ENCODE results near the gene IL3RA.
"Not testable (repeated sequence)": the region's sequence is repeated elsewhere in the genome, so short reads cannot be mapped to it uniquely, and the experiment has no call there.

The IL3RA gene

DNA sequence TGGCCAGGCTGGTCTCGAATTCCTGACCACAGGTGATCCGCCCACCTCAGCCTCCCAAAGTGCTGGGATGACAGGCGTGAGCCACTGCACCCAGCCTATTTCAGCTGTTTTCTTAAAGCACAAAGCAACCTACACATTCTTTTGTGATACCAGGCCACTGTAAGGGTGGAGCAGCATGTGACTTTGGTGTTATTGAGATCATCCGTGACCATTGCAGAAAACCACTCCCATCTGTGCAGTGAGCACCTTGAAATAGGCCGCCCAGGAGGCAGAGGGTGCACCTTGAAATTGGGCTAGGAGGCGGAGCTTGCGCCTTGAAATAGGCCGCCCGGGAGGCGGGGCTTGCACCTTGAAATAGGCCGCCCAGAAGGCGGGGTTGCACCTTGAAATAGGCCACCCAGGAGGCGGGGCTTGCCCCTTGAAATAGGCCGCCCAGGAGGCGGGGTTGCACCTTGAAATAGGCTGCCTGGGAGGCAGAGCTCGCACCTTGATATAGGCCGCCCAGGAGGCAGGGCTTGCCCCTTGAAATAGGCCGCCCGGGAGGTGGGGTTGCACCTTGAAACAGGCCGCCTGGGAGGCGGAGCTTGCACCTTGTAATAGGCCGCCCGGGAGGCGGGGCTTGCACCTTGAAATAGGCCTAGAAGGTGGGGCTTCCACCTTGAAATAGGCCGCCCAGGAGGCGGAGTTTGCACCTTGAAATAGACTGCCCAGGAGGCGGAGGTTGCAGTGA lies 64.3 kb downstream of the IL3RA start:
- no peak for DNase-seq

DNA sequence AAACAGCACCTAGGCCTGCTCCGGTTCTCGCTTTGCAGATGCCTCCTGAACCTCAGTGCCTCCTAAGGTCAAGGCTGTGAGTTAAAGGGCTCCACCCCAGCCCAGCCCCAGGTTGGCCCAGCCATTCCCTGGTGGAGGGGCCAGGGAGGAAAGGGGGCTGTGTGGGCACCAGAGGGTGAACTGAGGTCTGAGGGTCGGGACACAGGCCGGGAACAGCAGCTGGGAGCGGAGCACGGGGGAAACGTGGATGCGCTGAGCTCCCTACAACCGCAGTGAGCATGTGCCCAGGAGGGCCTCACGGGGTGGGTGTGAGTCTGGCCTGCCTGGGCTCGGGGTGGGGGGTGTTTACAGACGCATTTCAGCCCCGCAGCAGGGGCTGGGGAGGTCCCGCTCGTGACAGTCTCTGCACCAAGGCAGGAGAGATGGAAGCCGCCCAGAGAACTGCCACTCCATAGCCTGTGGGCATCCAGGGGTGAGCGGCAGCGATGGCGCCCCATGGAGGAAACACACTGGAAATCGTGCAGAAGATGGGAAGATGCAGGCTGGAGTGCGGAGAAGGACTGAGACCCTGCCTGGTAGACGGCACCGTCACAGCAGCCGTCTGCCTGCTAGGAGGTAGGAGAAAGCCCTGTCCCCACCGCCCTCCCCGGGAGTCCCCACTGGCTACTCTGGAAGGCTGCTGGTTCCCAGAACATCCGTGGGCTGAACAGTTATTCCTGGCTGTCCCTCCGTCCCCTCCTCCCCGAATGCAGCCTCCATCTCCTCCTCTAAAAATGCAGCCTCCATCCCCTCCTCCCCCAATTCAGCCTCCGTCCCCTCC lies 65.2 kb downstream of the IL3RA start:
- DNase-seq, result no peak

DNA sequence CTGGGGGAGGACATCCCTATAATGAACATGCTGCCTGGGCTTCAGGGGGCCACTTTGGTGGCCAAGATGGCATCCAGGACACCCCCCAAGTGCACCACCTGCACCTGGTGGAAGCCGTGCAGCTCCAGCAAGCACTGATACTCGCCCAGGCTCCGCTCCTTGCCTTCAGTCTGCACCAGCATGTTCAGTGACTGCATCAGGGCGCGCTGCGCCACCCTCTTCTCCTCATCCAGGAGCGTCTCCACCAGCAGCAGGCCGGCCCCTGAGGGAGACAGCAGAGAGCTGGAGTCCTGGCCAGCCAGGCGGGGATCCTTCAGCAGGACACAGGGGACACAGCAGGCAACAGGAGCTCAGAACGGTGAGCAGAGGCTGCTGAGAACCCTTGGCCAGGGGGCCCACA lies 66.6 kb downstream of the IL3RA start:
- DNase-seq, result no peak

DNA sequence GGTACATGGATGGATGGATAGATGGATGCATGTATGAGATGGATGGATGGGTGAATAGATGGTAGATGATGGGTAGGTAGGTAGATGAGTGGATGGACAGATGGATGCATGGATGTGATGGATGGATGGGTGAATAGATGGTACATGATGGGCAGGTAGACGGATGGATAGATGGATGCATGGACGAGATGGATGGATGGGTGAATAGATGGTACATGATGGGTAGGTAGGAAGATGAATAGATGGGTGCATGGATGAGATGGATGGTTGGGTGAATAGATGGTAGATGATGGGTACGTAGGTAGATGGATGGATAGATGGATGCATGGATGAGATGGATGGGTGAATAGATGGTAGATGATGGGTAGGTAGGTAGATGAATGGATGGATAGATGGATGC lies 67.3 kb downstream of the IL3RA start:
- not testable (repeated sequence) for DNase-seq

DNA sequence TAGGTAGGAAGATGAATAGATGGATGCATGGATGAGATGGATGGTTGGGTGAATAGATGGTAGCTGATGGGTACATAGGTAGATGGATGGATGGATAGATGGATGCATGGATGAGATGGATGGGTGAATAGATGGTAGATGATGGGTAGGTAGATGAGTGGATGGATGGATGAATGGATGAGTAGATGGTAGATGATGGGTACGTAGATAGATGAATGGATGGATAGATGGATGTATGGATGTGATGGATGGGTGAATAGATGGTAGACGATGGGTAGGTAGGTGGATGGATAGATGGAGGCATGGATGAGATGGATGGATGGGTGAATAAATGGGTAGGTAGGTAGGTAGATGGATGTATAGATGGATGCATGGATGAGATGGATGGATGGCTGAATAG lies 69.2 kb downstream of the IL3RA start:
- DNase-seq, result not testable (repeated sequence)

DNA sequence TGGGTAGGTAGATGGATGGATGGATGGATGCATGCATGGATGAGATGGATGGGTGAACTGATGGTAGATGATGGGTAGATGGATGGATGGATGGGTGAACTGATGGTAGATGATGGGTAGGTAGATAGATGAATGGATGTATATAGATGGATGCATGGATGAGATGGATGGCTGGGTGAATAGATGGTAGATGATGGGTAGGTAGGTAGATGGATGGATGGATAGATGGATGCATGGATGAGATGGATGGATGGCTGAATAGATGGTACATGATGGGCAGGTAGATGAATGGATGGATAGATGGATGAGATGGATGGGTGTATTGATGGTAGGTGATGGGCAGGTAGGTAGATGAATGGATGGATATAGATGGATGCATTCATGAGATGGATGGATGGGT lies 70.5 kb downstream of the IL3RA start:
- DNase-seq, result no peak

DNA sequence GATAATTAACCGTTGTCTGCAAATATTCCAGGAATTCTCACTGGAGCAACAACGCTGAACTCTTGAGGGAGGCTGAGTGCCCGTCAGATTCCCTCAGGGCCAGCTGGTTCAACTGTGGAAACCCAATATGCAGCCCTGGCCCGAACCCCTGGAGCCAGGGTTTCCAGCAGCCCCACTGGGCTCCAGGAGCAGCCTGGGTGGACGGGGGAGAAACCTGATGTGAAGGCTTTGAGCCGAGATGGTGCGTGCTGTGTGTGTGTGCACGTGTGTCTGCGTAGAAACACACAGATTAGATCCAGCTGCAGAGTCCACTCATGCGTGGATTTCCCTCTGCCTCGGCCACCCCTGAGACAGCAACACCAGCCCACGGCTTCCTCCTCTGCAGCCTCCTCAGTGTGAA lies 74.7 kb downstream of the IL3RA start:
- no peak for DNase-seq

DNA sequence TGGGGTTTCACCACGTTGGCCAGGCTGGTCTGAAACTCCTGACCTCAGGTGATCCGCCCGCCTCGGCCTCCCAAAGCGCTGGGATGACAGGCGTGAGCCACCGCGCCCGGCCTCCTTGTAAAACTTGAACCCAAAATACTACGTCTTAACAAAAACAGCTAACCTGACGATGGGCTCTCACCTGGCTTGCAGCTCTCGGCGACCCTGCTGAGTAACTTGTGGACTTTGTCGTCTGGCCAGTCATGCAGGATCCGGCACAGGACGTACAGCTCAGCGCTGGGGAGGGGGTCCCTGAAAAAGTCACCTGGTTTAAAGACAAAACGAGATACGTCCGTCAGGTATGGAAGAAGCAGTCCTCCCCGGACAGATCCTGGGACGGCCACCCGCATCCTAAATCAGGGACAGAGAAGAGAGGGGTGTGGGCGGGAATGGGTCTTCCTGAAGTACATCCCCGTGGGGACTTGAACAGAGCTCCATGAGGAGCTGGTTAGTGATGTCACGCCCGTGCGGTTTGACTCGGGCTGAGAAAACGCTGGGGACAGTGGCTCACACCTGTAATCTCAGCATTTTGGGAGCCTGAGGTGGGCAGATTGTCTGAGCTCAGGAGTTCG lies 76.1 kb downstream of the IL3RA start:
- no peak for DNase-seq

DNA sequence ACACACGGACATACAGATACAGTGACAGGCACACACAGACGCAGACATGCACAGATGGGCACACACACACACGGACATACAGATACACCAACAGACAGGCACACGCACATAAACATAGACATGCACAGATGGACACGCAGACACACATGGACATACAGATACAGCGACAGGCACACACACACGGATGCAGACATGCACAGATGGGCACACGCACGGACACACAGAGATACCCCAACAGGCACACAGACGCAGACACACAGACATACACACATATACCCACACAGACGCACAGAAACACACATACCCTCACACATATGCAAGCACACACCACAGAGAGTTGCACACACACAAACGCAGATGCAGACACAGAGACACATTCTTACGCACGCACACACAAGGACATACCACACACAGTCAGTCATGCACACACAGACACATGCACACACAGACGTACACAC lies 79.8 kb downstream of the IL3RA start:
- no peak for DNase-seq

DNA sequence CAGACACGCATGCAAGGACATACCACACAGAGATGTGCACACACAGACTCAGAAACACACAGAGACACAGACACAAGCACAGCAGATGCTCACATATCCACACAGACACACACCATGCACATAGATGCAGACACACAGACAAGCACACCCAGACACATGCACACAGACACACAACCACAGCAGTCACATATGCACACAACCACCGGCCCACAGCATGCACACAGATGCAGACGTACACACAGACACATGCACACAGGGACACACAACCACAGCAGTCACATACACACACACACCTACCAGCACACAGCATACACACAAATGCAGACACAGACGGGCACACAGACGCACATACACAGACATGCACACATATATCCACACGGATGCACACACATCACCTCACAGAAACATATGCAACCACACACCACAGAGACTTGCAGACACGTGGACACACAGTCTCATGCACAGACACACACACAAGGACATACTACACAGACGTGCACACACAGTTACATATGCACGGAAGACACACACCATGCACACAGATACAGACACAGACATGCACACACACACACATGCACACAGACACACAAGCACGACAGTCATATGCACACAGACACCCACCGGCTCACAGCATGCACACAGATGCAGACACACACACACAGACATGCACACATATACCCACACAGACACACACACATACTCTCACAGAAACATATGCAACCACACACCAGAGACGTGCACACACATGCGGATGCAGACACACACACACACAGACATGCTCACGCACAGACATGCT lies 80.6 kb downstream of the IL3RA start:
- no peak for DNase-seq

DNA sequence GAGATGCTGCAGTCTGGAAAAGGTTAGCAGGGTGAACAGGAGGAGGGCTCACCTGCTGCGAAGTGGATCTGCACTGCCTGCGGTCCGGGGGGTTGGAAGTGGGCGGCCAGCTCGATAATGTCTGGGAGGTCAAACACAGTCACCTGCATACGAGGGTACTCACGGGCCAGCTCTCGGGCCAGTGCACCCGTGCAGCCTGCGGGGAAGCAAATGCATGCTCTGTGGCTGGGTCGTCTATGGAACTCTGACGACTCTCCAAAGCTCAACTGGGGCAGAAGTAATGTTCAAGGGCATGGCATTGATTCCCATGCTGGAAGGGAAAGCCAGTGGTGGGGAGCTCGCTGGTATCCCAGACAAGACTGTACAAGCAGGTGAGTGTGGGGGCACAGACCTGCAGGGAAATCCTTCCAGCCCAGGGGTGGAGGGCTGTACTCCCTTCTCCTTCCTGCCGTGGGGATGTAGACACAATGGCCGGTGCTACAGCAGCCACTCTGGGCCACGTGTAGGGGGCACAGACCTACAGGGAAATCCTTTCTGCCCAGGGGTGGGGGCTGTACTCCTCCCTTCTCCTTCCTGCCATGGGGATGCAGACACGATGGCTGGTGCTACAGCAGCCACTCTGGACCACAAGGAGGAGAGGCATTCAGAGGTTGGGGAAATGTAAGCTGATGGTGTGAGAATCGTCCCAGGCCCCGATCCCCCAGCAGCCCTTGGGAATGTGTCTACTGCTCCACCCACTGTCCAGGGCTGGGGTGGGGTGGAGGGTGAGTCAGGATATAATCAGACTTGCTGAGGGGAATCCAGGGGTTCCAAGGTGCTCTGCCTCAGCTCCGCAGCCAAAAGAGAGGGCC lies 81.6 kb downstream of the IL3RA start:
- no peak for DNase-seq

DNA sequence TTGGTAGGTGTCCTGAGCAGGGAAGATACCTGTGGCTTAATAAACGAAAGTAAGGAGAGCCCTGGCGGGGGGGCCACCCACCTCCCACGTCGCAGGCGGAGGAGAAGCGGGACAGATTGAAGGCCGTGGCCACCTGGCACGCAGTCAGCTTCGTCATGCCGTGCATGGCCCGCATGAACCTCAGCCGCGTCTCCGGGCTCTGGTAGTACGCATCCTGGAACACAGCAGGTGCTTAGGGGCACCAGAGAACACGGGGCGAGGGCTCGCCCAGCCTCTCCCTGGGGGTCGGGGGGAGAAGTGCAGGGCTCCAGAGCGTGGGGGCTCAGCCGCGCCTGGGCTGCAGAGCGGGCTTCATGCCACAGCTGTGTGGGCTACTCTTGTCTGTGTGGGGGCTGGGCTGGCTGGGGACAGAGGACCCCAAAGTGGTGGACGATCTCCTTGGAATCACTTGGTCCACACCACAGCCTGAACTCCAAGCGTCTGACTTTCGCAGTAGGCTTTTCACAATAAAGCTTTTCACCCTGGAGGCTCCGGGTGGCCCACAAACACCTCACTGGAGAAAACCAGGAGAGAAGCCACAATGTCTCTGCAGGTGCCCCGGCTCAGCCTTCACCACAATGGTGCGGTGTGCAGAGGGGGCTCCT lies 82.4 kb downstream of the IL3RA start:
- DNase-seq, result no peak

DNA sequence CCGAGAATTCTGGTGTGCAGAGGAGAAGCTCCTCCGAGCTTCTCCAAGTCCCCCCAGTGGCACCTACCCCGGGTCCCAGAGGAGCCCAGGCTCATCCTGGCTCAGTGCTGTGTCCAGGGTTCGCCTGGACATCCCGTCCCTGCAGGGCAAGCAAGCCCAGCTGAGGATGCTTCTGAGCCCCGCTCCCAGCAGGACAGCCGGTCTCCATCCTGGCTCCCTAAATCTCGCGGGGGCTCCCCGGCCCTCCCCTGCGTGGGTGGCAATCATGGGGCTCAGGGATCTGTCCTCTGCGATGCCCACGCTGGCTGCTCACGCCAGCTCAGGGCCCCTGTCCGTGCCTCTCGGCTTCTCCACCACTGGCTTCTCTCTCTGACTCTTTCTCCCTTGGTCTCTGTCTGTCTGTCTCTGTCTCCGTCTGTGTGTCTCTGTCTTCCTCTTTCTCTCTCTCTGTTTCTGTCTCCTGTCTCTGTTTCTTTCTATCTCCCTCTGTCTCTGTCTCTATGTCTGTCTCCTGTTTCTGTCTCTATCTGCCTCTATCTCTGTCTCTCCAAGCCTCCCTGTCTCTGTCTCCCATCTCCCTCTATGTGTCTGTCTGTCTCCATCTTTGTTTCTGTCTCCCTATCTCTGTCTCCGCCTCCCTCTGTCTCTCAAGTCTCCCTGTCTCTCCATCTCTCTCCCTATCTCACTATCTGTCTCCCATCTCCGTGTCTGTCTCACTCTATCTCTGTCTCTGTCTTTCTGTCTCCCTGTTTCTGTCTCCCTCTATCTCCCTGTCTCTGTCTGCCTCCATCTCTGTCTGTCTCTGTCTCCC lies 83.2 kb downstream of the IL3RA start:
- DNase-seq, result no peak

DNA sequence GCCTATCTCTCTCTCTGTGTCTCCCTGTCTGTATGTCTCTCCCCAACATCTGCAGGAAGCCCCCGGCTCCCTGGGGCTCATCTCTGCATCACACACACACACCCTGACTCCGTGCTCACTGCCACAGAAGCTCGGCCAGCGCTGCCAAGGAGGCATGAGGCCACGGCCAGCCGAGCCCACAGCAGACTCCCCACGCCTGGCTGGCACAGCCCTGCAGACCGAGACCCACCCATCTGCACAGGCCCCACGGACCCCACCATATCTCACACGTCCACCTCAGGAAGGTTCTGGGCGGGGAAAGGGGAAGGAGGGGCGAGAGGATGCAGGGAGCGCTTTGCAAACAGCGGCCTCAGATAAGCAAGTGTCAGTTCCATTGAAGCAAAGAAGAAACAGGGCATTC lies 83.8 kb downstream of the IL3RA start:
- DNase-seq, result no peak

DNA sequence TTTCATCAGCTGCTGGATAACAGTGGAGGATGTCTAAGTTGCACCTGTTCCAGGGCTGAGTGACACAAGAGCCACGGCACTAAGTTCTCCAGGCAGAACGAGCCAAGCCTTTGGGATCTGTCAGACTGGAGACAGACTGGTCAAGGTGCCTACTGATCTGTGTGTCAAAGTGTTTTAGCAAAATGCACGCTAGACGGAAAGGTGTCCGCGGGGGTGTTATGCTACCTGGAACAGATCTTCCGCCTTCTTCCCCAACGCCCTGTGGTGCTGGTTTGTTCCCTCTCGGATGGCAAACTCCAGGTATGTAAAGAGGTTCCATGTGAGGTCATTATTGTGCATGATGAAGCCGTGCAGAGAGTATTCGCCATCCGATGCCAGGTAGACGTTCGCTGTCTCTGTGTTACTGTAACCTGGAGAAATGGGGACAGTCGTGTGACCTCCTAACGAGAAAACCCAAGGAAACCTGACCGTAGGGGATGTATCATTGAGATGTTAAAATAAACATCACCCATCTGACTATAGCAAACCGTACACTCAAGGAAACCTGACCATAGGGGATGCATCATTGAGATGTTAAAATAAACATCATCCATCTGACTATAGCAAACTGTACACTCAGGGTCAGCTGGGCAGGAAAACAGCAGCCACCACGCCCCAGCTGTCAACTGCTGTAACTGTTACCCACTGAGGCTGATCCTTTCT lies 85.0 kb downstream of the IL3RA start:
- no peak for DNase-seq

DNA sequence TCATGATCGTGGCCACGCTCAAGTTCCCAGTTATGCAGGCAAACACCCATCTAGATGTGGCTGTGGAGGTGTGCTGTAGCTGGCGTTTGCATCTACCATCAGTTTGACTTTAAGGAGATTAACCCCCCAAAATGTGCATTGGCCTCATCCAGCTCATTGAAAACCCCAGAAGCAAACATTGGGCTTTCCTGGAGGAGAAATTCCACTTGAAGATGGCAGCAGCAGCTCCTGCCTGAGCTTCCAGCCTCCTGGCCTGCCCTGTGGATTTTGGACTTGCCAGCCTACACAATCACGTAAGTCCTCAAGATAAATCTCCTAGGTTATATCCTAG lies 85.5 kb downstream of the IL3RA start:
- no peak for DNase-seq

DNA sequence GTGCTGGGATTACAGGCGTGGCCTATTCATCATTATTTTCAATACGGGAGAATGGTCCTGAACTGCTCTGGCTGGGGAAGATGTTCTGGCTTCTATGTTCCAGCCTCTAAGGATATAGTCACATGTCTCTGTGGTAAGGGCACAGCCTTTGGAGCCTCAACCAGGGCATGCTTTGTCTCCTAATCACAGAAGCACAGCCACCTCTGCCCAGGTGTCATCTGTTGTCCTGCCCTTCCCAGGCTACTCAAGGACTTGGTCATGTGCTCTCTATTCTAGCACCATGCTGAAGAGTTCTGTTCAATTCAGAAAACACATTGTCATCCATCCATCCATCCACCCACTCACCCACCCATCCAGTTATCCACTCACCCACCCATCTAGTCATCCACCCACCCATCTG lies 86.6 kb downstream of the IL3RA start:
- DNase-seq, result no peak

DNA sequence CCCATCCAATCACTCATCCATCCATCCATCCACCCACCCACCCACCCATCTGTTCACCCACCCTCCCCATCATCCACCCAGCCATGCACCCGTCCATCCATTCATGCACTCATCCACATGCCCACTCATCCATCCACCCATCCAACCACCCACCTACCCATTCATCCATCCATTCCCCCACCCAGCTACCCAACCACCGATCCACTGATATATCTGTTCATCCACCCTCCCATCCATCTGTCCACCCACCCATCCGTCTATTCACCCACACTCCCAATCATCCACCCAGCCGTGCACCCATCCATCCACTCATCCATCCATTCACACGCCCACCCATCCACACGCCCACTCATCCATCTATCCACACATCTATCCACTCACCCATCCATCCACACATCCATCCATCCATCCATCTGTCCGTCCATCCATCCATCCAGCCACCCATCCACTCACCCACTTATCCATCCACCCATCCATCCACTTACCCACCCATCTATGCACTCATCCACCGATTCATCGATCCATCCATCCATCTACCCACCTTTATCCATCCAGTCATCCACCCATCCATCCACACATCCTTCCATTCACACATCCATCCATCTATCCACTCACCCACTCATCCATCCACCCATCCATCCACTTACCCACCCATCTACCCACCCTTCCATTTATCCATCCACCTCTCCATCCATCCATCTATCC lies 87.7 kb downstream of the IL3RA start:
- DNase-seq, result no peak

DNA sequence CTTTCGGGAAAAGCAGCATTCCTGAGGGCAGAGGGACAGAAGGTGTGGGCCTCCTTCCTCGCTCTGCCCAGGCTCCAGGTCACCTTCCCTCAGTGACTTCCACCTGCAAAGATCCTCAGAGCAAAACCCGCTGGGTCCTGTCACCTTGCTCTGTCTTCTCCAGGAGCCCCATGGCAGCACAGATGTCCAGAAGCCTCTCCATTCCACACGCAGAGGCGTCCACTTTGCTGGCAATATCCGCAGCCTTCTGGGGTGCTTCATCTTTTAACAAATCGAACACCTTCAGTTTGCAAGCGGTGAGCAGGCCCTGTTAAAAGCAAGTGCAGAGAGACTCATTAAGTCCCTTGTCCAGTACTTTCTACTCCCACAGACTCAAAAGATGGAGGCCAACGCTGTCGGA lies 88.8 kb downstream of the IL3RA start:
- no peak for DNase-seq

DNA sequence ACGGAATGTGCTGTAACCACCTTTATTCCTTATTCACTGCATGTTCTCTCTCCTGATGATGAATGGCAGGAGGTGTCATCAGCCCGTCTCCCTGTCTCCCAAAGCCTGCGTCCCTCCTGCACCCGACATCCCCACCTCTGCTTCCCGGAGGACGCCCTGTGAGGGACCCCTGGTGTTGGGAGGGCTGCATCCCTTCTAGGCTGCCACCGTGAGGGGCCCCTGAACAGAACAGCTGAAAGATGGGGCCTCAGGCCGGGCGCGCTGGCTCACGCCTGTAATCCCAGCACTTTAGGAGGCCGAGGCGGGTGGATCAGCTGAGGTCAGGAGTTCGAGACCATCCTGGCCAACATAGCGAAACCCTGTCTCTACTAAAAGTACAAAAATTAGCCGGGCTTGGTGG lies 89.7 kb downstream of the IL3RA start:
- DNase-seq, result not testable (repeated sequence)
